HG02884 (cell line): Measurements from ENCODE around the gene CRIP1.

Experiments
- ATAC-seq: cut with Tn5 transposase; IDR thresholded peaks from one replicate; pipeline ENCODE4 v1.9.1; 2021; ENCODE audit warnings: mild to moderate bottlenecking, moderate library complexity; ENCODE audit not compliant: unreplicated experiment

CRIP1 gene

GRCh38 chr14:105450864-105451720 is 35.6 kb upstream of the CRIP1 start:
- no peak for ATAC-seq

GRCh38 chr14:105452963-105453362 is 33.7 kb upstream of the CRIP1 start:
- no peak for ATAC-seq

GRCh38 chr14:105453847-105454246 is 32.8 kb upstream of the CRIP1 start:
- ATAC-seq, result no peak

GRCh38 chr14:105455086-105455640 is 31.5 kb upstream of the CRIP1 start:
- no peak for ATAC-seq

- no peak for ATAC-seq
Measured at GRCh38 chr14:105455766-105456660, 30.7 kb upstream of the CRIP1 start.

- no peak for ATAC-seq
Measured at GRCh38 chr14:105456736-105457617, 29.7 kb upstream of the CRIP1 start.

GRCh38 chr14:105458010-105458409 is 28.7 kb upstream of the CRIP1 start:
- ATAC-seq, result no peak

GRCh38 chr14:105458571-105458970 is 28.1 kb upstream of the CRIP1 start:
- no peak for ATAC-seq

- no peak for ATAC-seq
Measured at GRCh38 chr14:105460116-105460515, 26.6 kb upstream of the CRIP1 start.

GRCh38 chr14:105460616-105461015 is 26.1 kb upstream of the CRIP1 start:
- no peak for ATAC-seq

GRCh38 chr14:105461903-105462302 is 24.8 kb upstream of the CRIP1 start:
- no peak for ATAC-seq

- ATAC-seq, result no peak
Measured at GRCh38 chr14:105464501-105464900, 22.2 kb upstream of the CRIP1 start.

- ATAC-seq, result no peak
Measured at GRCh38 chr14:105465209-105466031, 21.3 kb upstream of the CRIP1 start.

- no peak for ATAC-seq
Measured at GRCh38 chr14:105466531-105467248, 20.0 kb upstream of the CRIP1 start.

GRCh38 chr14:105467249-105467941 is 19.3 kb upstream of the CRIP1 start:
- ATAC-seq, result no peak

- ATAC-seq, result no peak
Measured at GRCh38 chr14:105467942-105468471, 18.7 kb upstream of the CRIP1 start.

- no peak for ATAC-seq
Measured at GRCh38 chr14:105468621-105469241, 18.0 kb upstream of the CRIP1 start.
